ENCODE data around the gene MUC5B.

Gene MUC5B

GRCh38 chr11:1251236-1251770, 28.4 kb downstream of the MUC5B start:
- Histone ChIP-seq H3K36me3 (ENCODE audit: control insufficient read depth, insufficient read depth, low read length) (no peaks in the 10 kb centered on the region), H3K4me3 (ENCODE audit: low read depth, low read length) (no peak overlapping the region), H3K27ac (ENCODE audit: low read depth, low read length) (no peak overlapping the region), H3K9me3 (ENCODE audit: control insufficient read depth, insufficient read depth, low read length) (peaks cover 19% of the 10 kb centered on the region), H3K9ac (ENCODE audit: low read depth, low read length) (no peak overlapping the region), H3K4me1 (ENCODE audit: control insufficient read depth, insufficient read depth, low read length) (no peaks in the 10 kb centered on the region), H3K27me3 (ENCODE audit: control insufficient read depth, insufficient read depth, low read length) (no peaks in the 10 kb centered on the region)

GRCh38 chr11:1252371-1253102, 29.7 kb downstream of the MUC5B start:
- Histone ChIP-seq H3K36me3 (ENCODE audit: control insufficient read depth, insufficient read depth, low read length) (no peaks in the 10 kb centered on the region), H3K4me3 (ENCODE audit: low read depth, low read length) (no peak overlapping the region), H3K4me1 (ENCODE audit: control insufficient read depth, insufficient read depth, low read length) (no peaks in the 10 kb centered on the region), H3K9me3 (ENCODE audit: control insufficient read depth, insufficient read depth, low read length) (peaks cover 19% of the 10 kb centered on the region), H3K9ac (ENCODE audit: low read depth, low read length) (no peak overlapping the region), H3K27ac (ENCODE audit: low read depth, low read length) (no peak overlapping the region), H3K27me3 (ENCODE audit: control insufficient read depth, insufficient read depth, low read length) (no peaks in the 10 kb centered on the region)

- H3K9me3 ChIP-seq (ENCODE audit: control insufficient read depth, insufficient read depth, low read length) = peaks cover 19% of the 10 kb centered on the region
- H3K27me3 ChIP-seq (ENCODE audit: control insufficient read depth, insufficient read depth, low read length) = no peaks in the 10 kb centered on the region
- no peak overlapping the region for H3K9ac ChIP-seq (ENCODE audit: low read depth, low read length)
- H3K27ac ChIP-seq (ENCODE audit: low read depth, low read length) = no peak overlapping the region
- H3K4me1 ChIP-seq (ENCODE audit: control insufficient read depth, insufficient read depth, low read length) = no peaks in the 10 kb centered on the region
- H3K4me3 ChIP-seq (ENCODE audit: low read depth, low read length) = no peak overlapping the region
- H3K36me3 ChIP-seq (ENCODE audit: control insufficient read depth, insufficient read depth, low read length) = no peaks in the 10 kb centered on the region
These were observed 30.2 kb downstream of the MUC5B start for GRCh38 chr11:1253103-1253485.

GRCh38 chr11:1254086-1254648, 31.3 kb downstream of the MUC5B start:
- peaks cover 19% of the 10 kb centered on the region for H3K9me3 ChIP-seq (ENCODE audit: control insufficient read depth, insufficient read depth, low read length)

GRCh38 chr11:1254733-1255132, 31.9 kb downstream of the MUC5B start:
- Histone ChIP-seq H3K4me1 (ENCODE audit: control insufficient read depth, insufficient read depth, low read length) (no peaks in the 10 kb centered on the region), H3K27me3 (ENCODE audit: control insufficient read depth, insufficient read depth, low read length) (no peaks in the 10 kb centered on the region), H3K4me3 (ENCODE audit: low read depth, low read length) (no peak overlapping the region), H3K27ac (ENCODE audit: low read depth, low read length) (no peak overlapping the region), H3K9me3 (ENCODE audit: control insufficient read depth, insufficient read depth, low read length) (peaks cover 19% of the 10 kb centered on the region), H3K36me3 (ENCODE audit: control insufficient read depth, insufficient read depth, low read length) (no peaks in the 10 kb centered on the region), H3K9ac (ENCODE audit: low read depth, low read length) (no peak overlapping the region)

More at GRCh38 chr11:1254086-1254648, 31.3 kb downstream of the MUC5B start:
- Histone ChIP-seq H3K27ac (ENCODE audit: low read depth, low read length) (no peak overlapping the region), H3K27me3 (ENCODE audit: control insufficient read depth, insufficient read depth, low read length) (no peaks in the 10 kb centered on the region), H3K36me3 (ENCODE audit: control insufficient read depth, insufficient read depth, low read length) (no peaks in the 10 kb centered on the region), H3K9ac (ENCODE audit: low read depth, low read length) (no peak overlapping the region), H3K4me1 (ENCODE audit: control insufficient read depth, insufficient read depth, low read length) (no peaks in the 10 kb centered on the region), H3K4me3 (ENCODE audit: low read depth, low read length) (no peak overlapping the region)

- Histone ChIP-seq H3K36me3 (ENCODE audit: control insufficient read depth, insufficient read depth, low read length) (no peaks in the 10 kb centered on the region), H3K9me3 (ENCODE audit: control insufficient read depth, insufficient read depth, low read length) (peaks cover 19% of the 10 kb centered on the region), H3K4me1 (ENCODE audit: control insufficient read depth, insufficient read depth, low read length) (no peaks in the 10 kb centered on the region), H3K9ac (ENCODE audit: low read depth, low read length) (no peak overlapping the region), H3K27ac (ENCODE audit: low read depth, low read length) (no peak overlapping the region), H3K4me3 (ENCODE audit: low read depth, low read length) (no peak overlapping the region), H3K27me3 (ENCODE audit: control insufficient read depth, insufficient read depth, low read length) (no peaks in the 10 kb centered on the region)
These were observed 32.3 kb downstream of the MUC5B start for GRCh38 chr11:1255151-1255550.

- Histone ChIP-seq H3K4me1 (ENCODE audit: control insufficient read depth, insufficient read depth, low read length) (no peaks in the 10 kb centered on the region), H3K9me3 (ENCODE audit: control insufficient read depth, insufficient read depth, low read length) (peaks cover 13% of the 10 kb centered on the region)
These were observed 33.6 kb downstream of the MUC5B start for GRCh38 chr11:1256257-1257045.

GRCh38 chr11:1257366-1257765, 34.5 kb downstream of the MUC5B start:
- Histone ChIP-seq H3K9ac (ENCODE audit: low read depth, low read length) (no peak overlapping the region), H3K36me3 (ENCODE audit: control insufficient read depth, insufficient read depth, low read length) (no peaks in the 10 kb centered on the region), H3K4me1 (ENCODE audit: control insufficient read depth, insufficient read depth, low read length) (peaks cover 5% of the 10 kb centered on the region; the same call in 1 of the 2 replicates), H3K27ac (ENCODE audit: low read depth, low read length) (no peak overlapping the region), H3K9me3 (ENCODE audit: control insufficient read depth, insufficient read depth, low read length) (peaks cover 4% of the 10 kb centered on the region; the same call in 1 of the 2 replicates), H3K27me3 (ENCODE audit: control insufficient read depth, insufficient read depth, low read length) (no peaks in the 10 kb centered on the region), H3K4me3 (ENCODE audit: low read depth, low read length) (no peak overlapping the region)

More at GRCh38 chr11:1256257-1257045, 33.6 kb downstream of the MUC5B start:
- H3K36me3 ChIP-seq (ENCODE audit: control insufficient read depth, insufficient read depth, low read length) = no peaks in the 10 kb centered on the region
- H3K27me3 ChIP-seq (ENCODE audit: control insufficient read depth, insufficient read depth, low read length) = no peaks in the 10 kb centered on the region
- no peak overlapping the region for H3K9ac ChIP-seq (ENCODE audit: low read depth, low read length)
- no peak overlapping the region for H3K4me3 ChIP-seq (ENCODE audit: low read depth, low read length)
- no peak overlapping the region for H3K27ac ChIP-seq (ENCODE audit: low read depth, low read length)

GRCh38 chr11:1257916-1258315, 35.0 kb downstream of the MUC5B start:
- Histone ChIP-seq H3K9ac (ENCODE audit: low read depth, low read length) (no peak overlapping the region), H3K9me3 (ENCODE audit: control insufficient read depth, insufficient read depth, low read length) (no peaks in the 10 kb centered on the region), H3K36me3 (ENCODE audit: control insufficient read depth, insufficient read depth, low read length) (no peaks in the 10 kb centered on the region), H3K27me3 (ENCODE audit: control insufficient read depth, insufficient read depth, low read length) (no peaks in the 10 kb centered on the region), H3K4me3 (ENCODE audit: low read depth, low read length) (no peak overlapping the region), H3K4me1 (ENCODE audit: control insufficient read depth, insufficient read depth, low read length) (peaks cover 8% of the 10 kb centered on the region), H3K27ac (ENCODE audit: low read depth, low read length) (no peak overlapping the region)

- no peak overlapping the region for H3K27ac ChIP-seq (ENCODE audit: low read depth, low read length)
These were observed 35.7 kb downstream of the MUC5B start for GRCh38 chr11:1258401-1259075.

More at GRCh38 chr11:1258401-1259075, 35.7 kb downstream of the MUC5B start:
- Histone ChIP-seq H3K4me1 (ENCODE audit: control insufficient read depth, insufficient read depth, low read length) (peaks cover 10% of the 10 kb centered on the region), H3K27me3 (ENCODE audit: control insufficient read depth, insufficient read depth, low read length) (no peaks in the 10 kb centered on the region), H3K36me3 (ENCODE audit: control insufficient read depth, insufficient read depth, low read length) (no peaks in the 10 kb centered on the region), H3K4me3 (ENCODE audit: low read depth, low read length) (no peak overlapping the region), H3K9me3 (ENCODE audit: control insufficient read depth, insufficient read depth, low read length) (no peaks in the 10 kb centered on the region), H3K9ac (ENCODE audit: low read depth, low read length) (no peak overlapping the region)

All from HUES48 (cell line).